KG1 (cell line): ENCODE measurements around the gene KRT40.

Source experiments
- DNase-seq: peaks from one replicate; lab custom pipeline; 2025; lab: John Stamatoyannopoulos, UW

KRT40 gene

DNA sequence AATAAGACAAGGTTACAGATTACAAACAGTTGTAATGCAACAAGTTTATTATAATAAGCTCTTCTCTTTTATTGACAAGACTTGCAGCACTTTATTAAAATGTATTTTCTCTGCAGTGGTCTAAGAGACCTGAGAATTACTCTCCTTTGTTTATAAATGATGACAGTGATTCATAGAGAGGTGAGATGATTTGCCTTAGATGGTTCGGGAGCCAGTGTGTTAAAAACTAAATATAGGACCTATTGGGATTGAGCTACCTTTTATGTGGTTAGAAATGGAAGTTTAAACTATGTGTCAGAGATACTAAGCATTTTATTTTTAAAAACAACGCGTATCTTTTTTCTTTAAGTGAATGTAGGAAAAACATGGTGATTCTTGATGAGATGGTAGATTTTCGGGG is 12.7 kb upstream of the KRT40 start:
- no peak for DNase-seq

DNA sequence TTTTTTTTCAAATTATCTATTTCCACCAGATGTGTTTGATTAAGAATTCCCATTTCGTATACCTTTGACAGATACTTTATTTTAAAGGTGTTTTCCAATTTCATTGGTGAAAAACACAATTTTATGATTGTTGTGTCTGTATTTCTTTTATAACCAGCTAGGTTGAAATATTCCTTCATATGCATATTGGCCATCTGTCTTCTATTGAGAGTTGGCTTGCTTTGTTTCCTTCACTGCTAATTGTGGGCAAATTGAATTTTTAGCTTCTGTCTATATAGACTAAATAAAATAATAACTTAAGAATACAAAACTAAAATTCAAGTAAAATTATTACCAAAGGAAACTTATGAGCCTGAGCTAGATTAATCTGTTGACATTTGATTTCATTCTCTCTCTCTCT is 11.0 kb upstream of the KRT40 start:
- DNase-seq, result no peak

DNA sequence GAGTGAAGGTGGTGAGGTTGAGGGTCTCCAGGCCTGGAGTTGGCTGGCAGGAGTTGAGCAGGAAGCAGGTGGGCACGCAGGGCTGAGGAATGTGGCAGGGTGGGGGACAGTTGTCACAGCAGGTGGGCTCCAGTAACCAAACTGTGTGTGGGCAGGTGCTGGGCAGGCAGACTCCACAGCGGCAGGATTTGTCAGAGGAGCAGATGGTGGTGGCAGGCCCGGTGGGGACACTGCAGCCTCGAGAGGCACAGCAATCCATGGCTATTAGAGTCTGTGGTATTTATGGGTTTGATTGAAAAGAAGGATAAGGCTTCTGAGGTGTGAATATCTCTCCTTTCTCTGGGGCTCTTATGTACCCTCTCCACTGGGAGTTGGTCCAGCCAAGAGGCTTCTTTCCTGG is 9.7 kb upstream of the KRT40 start, which contains the start of gene KRTAP3-3:
Gene KRTAP3-3, minus strand, starts transcription at position 326 of the 400 bp plus-strand sequence. Its CDS starts 67 bp downstream, at position 259.
- no peak for DNase-seq

GRCh38 chr17:40993084-40993483 is 9.0 kb upstream of the KRT40 start:
- DNase-seq, result no peak

DNA sequence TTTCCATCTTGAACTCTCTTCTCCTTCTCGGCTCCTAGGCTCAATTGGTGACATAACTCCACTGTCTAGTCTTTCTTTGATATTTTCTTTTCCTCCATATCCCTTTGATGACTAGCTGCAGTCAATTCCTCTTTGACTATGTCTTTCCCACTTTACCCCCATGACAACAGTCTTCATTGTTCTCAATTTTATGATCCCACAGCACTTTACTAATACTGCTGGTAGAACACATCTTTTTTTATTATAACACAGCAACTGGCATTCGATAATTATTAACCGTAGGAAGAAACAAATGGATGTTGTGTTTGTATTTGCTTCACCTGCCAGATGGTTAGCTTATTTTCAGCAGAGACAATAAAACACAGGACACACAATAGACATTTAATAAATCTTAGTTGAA is 8.5 kb upstream of the KRT40 start:
- DNase-seq, result no peak

GRCh38 chr17:40986920-40987319 is 2.8 kb upstream of the KRT40 start:
- DNase-seq, result no peak

GRCh38 chr17:40981115-40981514 is 3.0 kb downstream of the KRT40 start:
- no peak for DNase-seq

DNA sequence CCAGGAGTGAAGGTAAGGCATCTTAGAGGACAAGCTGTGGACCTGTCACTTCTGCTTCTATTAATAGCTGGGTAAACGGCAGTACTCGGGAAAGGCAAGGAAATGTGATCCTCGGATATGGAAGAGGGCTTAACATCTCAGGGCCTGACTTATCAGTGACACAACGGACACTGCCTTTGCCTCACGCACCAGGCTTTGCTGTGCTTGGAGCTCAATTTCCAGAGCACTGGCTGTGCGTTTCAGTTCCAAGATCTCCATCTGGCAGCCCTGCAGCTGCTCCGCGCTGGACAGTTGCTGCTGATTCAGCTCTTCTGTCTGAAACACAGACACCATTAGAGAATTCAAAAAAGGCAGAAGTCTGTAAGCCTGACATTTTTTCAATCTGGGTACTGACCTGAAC is 3.5 kb downstream of the KRT40 start:
- no peak for DNase-seq

GRCh38 chr17:40980117-40980516 is 4.0 kb downstream of the KRT40 start:
- DNase-seq, result no peak

DNA sequence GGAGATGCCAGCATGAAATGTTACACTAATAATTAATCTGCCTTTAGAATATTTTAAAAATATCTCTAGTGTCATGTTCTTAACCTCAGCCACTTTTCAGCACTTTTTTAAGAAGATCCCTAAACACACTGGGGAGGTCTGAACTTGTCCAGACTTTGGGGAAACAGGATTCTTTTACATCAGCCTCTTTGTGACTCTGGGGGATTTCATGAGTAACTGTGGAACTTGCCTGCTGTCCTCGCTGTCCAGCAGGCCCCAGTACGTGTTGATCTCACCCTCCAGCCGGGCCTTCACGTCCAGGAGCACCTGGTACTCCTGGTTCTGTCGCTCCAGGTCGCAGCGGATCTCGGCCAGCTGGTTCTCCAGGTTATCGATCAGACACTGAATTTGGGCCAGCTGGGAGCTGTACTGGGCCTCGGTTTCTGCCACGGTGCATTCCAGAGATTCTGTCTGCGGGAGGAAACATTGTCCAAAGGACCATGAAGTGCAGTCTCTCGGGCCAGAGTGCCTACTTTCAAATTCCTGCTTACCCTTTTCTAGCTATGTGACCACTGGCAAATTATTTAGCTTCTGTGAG is 5.5 kb downstream of the KRT40 start:
- no peak for DNase-seq

GRCh38 chr17:40975516-40975915 is 8.6 kb downstream of the KRT40 start:
- no peak for DNase-seq

GRCh38 chr17:40974366-40974765 is 9.8 kb downstream of the KRT40 start:
- no peak for DNase-seq

DNA sequence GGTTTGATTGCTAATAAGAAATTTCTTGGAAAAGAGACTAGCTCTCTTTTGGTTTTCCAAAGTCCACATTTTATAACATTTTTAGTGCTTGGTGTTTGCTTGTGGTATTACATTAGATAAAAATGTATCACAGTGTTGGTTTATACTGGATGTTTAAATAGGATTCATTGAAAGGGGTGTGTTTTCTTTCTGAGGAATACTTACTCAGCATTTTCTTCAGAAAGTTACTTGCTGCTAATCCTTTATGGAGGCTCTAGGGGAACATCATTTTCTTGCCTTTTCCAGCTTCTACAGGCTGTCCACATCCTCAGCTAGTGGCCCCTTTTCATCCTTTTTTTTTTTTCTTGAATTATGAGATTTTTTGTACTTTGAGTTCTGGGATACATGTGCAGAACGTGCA is 16.5 kb downstream of the KRT40 start:
- no peak for DNase-seq

- no peak for DNase-seq
Observed at GRCh38 chr17:40966848-40967247, 17.3 kb downstream of the KRT40 start, which contains the start of gene KRT39. Gene KRT39, minus strand, starts transcription at chr17:40966948. Its CDS starts 92 bp downstream, at chr17:40966856.

DNA sequence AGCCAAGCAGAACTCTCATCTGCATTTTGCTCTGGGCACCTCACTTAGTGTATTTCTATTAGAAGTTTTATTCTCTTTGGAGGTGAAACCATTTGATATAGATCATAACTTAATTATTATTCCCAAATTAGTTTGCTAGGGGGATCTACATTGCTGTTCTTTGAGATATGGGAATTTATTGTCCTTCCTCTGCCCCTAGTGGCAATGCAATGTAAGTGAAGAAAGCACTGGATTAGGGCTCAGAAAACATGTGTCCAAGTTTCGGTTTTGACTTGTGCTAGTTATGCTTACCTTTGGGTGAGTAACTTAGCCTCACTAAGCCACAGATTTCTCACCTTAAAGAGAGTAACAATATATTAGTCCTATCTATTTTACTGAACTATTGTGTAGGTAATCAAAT is 20.3 kb downstream of the KRT40 start:
- no peak for DNase-seq

DNA sequence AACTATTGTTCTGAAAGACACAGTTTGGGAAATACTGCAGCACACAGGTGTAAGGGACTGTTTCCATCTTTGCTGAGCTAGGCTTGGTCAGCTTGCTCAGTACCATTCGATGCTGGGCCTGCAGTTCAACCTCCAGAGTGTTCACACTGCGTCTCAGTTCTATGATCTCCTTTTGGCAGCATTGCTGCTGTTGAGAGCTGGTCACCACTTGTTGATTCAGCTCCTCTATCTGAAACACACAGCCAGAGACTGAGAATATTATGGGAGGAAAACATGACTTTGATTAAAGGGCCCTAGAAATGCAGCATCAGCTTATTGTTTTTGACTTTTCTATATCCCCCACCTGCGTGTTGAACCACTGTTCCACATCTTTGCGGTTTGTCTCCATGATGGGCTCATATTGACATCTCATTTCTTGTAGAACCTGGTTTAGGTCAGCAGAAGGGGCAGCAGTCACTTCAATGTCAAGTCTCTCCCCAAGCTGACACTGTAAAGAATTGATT is 22.0 kb downstream of the KRT40 start:
- no peak for DNase-seq

DNA sequence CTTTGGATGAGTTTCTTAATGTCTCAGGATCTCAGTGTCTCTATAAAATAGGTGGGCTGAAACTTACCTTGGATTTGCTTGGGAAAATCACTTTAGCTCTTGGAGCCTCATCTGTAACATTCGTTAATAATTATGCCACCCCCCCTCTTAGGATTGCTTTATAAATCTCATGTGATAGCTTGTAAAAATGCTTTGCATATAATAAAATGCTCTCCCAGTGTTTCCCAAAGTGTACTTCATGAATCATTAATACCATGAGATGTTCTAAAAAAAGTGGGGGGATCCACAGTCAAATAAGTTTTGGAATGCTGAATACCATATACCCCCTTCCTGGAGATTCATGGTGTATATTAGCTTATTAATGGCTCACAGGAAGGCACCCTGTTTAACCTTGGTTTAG is 22.5 kb downstream of the KRT40 start:
- no peak for DNase-seq

DNA sequence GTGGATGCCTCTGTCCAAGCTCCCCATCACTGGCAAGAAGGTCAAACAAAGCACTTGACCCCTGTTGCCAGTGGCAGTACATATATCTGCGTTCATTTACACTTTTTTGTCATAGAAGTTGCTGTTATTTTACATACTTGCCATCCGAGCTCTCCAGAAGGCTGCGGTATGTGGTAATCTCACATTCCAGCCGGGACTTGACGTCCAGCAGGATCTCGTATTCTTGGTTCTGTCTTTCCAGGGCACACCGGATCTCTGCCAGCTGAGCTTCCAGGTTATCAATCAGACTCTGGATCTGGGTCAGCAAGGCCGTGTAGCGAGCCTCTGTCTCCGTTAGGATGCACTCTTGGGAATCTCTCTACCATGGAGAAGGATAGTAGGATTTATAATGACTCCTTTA is 24.0 kb downstream of the KRT40 start:
- DNase-seq, result no peak

DNA sequence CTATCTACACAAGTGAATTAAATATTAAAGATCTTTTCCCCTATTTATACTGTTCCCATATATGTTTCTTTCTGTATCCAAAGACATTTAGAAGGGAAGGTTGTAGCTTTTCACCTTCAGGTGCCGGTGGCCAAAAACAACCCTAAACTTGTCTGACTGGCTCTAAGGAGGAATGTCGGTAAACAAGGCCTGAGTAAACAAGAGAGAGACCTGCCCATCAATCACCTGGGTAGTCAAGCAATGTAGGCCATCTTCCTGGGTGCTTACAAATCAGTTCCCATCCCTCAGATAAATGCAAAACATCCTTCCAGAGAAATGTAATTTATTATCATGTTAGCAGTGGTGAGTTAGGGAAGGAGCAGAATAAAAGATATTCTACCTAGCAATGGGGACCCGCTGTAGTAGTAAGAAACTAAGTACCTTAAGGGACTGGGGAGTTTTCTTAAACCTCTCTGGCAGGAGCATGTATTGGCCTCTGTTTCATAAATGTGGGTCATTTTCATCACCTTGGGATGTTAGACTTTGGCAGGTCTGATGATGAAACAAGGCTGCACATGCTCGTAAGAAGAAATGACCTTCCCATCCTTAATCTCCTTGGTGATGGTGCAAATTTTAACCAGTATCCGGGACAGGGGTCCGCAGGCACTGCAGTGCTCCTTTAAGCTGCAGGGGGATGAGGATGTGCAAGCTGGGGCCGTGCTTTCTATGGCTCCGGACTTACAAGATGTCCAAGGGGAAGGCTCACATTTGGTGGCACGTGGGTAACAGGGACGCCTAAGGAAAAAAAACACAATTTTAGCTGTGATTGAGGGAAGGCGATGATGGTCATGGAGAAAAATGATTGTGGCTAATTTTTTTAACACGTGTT is 25.8 kb downstream of the KRT40 start:
- no peak for DNase-seq

DNA sequence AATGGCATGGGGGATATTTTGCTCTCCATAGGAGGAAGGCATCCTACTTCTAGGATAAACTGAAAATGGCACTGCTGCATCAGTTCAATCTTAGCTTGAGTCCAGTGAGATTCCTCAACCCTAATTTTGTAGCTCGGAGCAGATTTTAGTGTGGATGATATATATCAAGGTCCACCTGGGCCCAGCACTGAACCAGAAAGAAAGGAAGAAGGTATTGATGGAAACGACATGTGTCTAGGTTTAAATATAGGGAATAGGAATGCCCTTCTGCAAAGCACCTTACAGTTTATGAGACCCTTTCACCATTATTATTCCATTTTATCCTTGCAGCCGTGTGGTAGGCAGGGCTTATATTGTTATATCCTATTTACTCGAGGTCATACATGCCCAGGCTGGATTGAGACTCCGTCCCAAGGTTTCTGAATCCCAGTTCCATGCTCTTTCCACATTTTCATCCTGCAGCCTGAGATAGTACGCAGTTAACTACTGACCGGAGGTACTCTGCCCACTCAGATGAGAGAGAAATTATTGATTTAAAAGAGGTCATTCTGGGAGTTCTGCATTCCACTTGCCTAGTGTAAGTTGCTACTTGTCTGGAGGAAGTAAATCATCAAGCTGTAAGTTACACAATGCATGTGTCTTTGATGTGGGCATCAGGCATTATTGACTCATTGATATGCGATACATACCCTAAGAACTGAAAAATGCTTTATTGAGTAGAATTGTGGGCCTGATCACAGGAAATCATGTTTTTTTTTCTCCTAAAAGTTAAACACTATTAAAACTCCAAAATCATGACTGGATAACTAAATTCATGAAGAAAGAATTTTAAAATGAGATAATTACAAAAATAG is 27.5 kb downstream of the KRT40 start:
- no peak for DNase-seq

DNA sequence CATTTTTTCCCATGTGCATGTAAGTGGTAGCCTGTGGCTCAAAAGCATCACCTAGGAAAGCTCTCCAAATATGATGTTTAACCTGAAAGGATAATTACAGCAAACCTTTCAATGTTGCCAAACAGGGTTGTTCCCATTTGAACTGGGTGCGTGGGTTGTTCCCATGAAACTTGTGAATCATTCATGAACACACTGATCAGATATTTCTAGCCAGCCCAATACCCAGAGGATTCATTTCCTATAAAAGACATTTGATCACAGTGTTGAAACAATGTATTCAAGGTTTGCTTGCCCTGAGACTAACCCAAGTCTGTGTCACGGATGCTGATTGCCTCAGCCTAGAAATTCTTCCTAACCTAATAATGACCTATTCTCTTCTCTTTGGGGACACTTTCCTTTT is 30.2 kb downstream of the KRT40 start:
- DNase-seq, result no peak

DNA sequence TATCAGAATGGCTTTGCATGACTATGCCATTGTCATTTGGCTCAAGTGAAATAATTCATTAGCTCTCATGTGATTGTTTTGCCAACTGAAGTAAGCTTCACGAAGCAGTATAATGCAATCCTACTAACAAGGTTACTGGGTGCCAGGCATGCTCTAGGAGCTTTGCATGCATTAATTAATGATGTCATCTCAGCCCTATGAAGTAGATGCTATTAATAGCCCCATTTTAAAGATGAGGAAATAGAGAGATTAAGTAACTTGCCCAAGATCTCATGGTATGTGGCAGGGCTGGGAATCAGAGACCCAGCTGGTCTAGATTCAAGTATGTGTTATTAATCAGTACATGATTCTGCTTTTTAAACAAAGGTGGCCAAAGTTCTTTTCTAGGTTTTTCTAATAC is 31.5 kb downstream of the KRT40 start:
- DNase-seq, result no peak
